BLaER1 treated with 17β-estradiol and CSF1 and Interleukin-3, amounts not matched to agents 10 nM and 100 nM (cell line): Measurements from ENCODE around the gene E2F3.
A peak's percentile ranks its signal among the peaks of the same experiment; 100 is the strongest.

Source experiments
- H3K27ac ChIP-seq, 11 experiments: shearing (Covaris generic); formaldehyde crosslinking; 2 replicates each; pipeline ENCODE4 v1.8.1; 2022
- H3K27me3 ChIP-seq, 11 experiments: shearing (Covaris generic); formaldehyde crosslinking; 2 replicates each; pipeline ENCODE4 v1.8.1; 2022
- H3K36me3 ChIP-seq, 11 experiments: shearing (Covaris generic); formaldehyde crosslinking; 2 replicates each; pipeline ENCODE4 v1.8.1; 2022
- H3K4me1 ChIP-seq, 10 experiments: shearing (Covaris generic); formaldehyde crosslinking; 2 replicates each; pipeline ENCODE4 v1.8.1; 2022
- H3K4me2 ChIP-seq, 11 experiments: shearing (Covaris generic); formaldehyde crosslinking; 2 replicates each; pipeline ENCODE4 v1.8.1; 2022
- H3K4me3 ChIP-seq, 10 experiments: shearing (Covaris generic); formaldehyde crosslinking; 2 replicates each; pipeline ENCODE4 v1.8.1; 2022
- H3K9ac ChIP-seq, 11 experiments: shearing (Covaris generic); formaldehyde crosslinking; 2 replicates each; pipeline ENCODE4 v1.8.1; 2022
- H3K9me3 ChIP-seq, 11 experiments: shearing (Covaris generic); formaldehyde crosslinking; replicated peaks in 1 of 11; 2 replicates each; pipeline ENCODE4 v1.8.1; 2022
- H4K20me1 ChIP-seq, 11 experiments: shearing (Covaris generic); formaldehyde crosslinking; 2 replicates each; pipeline ENCODE4 v1.8.1; 2022
- Cebpa-rat ChIP-seq, 11 experiments: shearing (Covaris generic); IDR thresholded peaks; 2 replicates each; pipeline ENCODE4 v1.8.1; 2022

Gene E2F3

DNA sequence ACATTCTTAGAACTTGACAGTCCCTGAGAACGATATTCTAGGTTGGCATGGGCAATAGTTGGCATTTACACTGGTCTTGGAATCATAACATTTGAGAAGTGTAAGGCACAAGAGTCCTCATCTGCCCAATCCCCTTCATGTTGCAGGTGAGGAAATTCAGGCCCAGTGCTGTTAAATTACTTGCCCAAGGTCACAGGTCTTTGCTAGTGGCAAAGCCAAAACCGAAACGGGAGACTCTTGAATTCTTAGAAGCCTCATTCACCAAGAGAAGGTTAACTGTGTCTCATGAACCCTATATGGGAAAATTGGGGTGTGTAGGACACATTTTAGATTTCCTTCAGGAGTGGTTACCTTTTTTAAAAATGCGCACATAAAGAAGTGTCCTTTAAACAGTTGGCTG lies 7.2 kb downstream of the E2F3 start:
- H3K4me1 ChIP-seq = peaks cover 75 to 90% (median 88%) of the 10 kb centered on the region in 10 experiments
- no peaks in the 10 kb centered on the region for H3K27me3 ChIP-seq
- H3K27ac ChIP-seq = peak overlapping the region in 10 of 11 experiments; percentile 8 to 66 (median 46); a peak in 16 of 22 replicates
- peak overlapping the region in 5 of 11 experiments; percentile 19 to 60 (median 54); a peak in 6 of 22 replicates for H3K9ac ChIP-seq
- peaks cover 21 to 84% (median 75%) of the 10 kb centered on the region in 11 experiments for H3K36me3 ChIP-seq
- H3K9me3 ChIP-seq = no peaks in the 10 kb centered on the region
- peak overlapping the region; percentile 75 to 91 (median 86) for H3K4me2 ChIP-seq
- H3K4me3 ChIP-seq = peak overlapping the region in 2 of 10 experiments; percentile 19 to 37; a peak in 2 of 20 replicates
- peaks cover 92 to 98% (median 93%) of the 10 kb centered on the region in 11 experiments for H4K20me1 ChIP-seq
- no peak for TF ChIP-seq Cebpa-rat (IDR thresholded peaks at IDR 0.05)

DNA sequence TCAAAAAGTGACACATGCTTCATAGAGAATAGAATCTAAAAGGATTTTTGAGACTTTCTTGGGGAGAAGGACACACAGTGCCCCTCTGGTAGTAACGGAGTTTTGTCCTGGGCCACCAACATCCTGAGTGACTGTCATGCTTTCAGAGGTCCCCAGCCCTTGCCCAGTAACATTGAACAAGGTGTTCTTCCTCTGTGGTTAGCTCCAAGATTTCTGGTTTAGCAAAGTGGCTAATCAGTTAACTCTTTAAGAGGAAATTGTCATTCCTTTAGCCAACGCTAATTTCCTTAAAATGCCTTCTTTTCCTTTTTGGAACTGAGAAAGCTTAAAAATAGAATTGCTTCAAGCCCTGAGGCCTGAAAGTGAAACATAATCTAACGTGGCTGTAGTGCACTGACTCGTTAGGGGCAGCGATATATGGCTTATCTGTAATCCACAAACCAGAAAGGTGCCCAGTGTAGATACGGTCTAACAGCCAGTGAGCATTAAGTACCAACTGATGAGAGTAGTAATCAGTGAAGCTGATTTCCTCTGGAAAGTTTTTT lies 7.8 kb downstream of the E2F3 start:
- TF ChIP-seq Cebpa-rat (IDR thresholded peaks at IDR 0.05) = no peak
- peaks cover 77 to 96% (median 92%) of the 10 kb centered on the region in 10 experiments for H3K4me1 ChIP-seq
- H3K9ac ChIP-seq = peak overlapping the region; percentile 19 to 66 (median 54); a peak in 17 of 22 replicates
- peak overlapping the region in 8 of 10 experiments; percentile 2 to 37 (median 18); a peak in 11 of 20 replicates for H3K4me3 ChIP-seq
- peak overlapping the region; percentile 75 to 91 (median 86) for H3K4me2 ChIP-seq
- peaks cover 98 to 100% (median 99%) of the 10 kb centered on the region in 11 experiments for H4K20me1 ChIP-seq
- H3K9me3 ChIP-seq = no peaks in the 10 kb centered on the region
- H3K27me3 ChIP-seq = no peaks in the 10 kb centered on the region
- peaks cover 25 to 91% (median 81%) of the 10 kb centered on the region in 11 experiments for H3K36me3 ChIP-seq
- H3K27ac ChIP-seq = peak overlapping the region in 10 of 11 experiments; percentile 8 to 66 (median 46); a peak in 20 of 22 replicates

DNA sequence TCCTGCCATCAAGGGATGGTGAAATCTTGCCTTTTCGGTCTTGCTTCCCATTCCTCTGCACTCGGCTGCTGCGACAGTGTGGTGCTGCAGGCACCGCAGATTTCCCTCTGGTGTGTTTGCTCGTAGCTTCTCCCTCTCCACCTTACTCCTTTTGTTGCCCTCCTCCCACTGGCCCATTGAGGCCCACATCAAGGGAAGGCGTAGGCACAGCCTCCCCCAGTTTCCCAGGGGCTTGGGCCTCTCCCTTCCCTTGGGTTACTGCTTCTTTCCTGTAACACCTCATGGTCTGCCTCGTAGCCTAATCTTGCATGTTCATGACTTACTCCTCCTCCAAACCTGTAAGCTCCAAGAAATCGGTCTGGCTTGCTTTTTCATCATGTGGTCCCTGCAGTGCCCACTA lies 9.9 kb downstream of the E2F3 start:
- Histone ChIP-seq H3K9ac (peak overlapping the region in 2 of 11 experiments; percentile 33; a peak in 3 of 22 replicates), H3K36me3 (peaks cover 20 to 94% (median 87%) of the 10 kb centered on the region in 11 experiments), H3K9me3 (no peaks in the 10 kb centered on the region), H3K4me2 (peak overlapping the region; percentile 75 to 91 (median 86)), H3K4me3 (no peak overlapping the region), H3K27me3 (no peaks in the 10 kb centered on the region), H3K27ac (peak overlapping the region in 5 of 11 experiments; percentile 10 to 42 (median 31); a peak in 7 of 22 replicates), H4K20me1 (peaks cover 100% of the 10 kb centered on the region in 11 experiments), H3K4me1 (peaks cover 78 to 100% (median 93%) of the 10 kb centered on the region in 10 experiments)
- TF ChIP-seq Cebpa-rat (IDR thresholded peaks at IDR 0.05) = no peak

DNA sequence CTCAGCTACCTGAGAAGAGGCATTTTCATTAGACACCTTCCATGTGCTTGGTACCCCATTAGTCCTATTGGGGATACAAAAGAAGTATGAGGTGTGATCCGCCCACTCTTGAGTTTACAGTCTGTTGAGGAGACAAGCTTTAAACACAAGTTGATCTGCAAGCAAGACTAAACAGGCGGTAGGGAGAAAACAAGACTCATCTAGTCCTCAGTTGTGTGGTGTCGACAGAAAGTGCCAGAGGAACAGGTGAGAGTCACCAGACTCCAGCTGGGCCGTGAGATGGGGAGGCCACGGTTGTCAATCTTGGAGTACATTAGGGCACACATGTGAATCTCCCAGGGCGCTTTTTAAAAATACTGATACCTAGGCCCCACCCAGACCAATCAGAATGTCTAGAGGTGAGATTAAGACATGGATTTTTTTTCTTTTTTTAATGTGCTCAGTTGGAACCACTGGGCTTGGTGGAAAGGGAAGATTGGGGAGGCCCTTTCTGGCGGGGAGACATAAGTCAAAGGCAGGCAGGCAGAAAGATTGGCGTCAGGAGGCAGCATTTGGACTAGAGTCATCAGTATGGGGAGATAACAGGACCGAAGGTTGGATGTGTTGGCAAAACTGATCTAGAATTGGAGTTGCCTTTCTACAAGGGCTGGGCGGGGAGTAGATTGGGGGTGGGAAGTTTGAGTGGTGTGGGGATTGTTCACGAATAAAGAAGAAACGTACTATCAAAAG lies 10.4 kb downstream of the E2F3 start:
- Histone ChIP-seq H3K27ac (peak overlapping the region in 2 of 11 experiments; percentile 31 to 42; a peak in 4 of 22 replicates), H4K20me1 (peaks cover 100% of the 10 kb centered on the region in 11 experiments), H3K4me2 (peak overlapping the region; percentile 75 to 91 (median 86); a peak in 20 of 22 replicates)

DNA sequence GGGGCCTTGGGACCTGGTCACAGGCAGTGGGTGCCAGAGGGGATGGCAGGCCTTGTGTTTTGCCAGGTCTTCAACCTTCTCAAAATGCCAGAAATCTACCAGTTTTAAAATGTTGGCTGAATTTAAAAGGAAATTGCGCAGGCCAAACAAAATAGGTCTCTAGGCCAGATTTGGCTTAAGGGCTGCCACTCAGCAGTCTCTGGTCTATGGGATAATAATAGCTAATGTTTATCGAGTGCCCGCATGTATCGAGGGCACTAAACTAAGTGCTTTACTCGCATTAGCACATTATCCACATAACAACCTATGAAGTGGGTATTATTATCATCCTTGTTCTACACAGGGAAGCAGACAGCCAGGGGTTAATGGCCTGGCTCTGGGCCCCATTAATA lies 11.0 kb downstream of the E2F3 start:
- Histone ChIP-seq H3K9me3 (no peaks in the 10 kb centered on the region; a peak in 1 of 22 replicates), H3K9ac (no peak overlapping the region), H3K27ac (no peak overlapping the region), H3K36me3 (peaks cover 20 to 89% (median 79%) of the 10 kb centered on the region in 11 experiments), H3K27me3 (no peaks in the 10 kb centered on the region), H4K20me1 (peaks cover 100% of the 10 kb centered on the region in 11 experiments), H3K4me2 (peak overlapping the region in 6 of 11 experiments; percentile 5 to 31 (median 16); a peak in 4 of 22 replicates), H3K4me1 (peaks cover 78 to 100% (median 92%) of the 10 kb centered on the region in 10 experiments), H3K4me3 (no peak overlapping the region)
- TF ChIP-seq Cebpa-rat (IDR thresholded peaks at IDR 0.05) = no peak

More for the DNA sequence above, 10.4 kb downstream of the E2F3 start:
- peaks cover 78 to 100% (median 93%) of the 10 kb centered on the region in 10 experiments for H3K4me1 ChIP-seq
- no peak for TF ChIP-seq Cebpa-rat (IDR thresholded peaks at IDR 0.05)
- H3K9me3 ChIP-seq = no peaks in the 10 kb centered on the region; a peak in 1 of 22 replicates
- 0 out of 22 replicates have a peak overlapping the region, but pooled peaks of 1 of the 11 experiments have one; percentile 33 for H3K9ac ChIP-seq
- H3K4me3 ChIP-seq = no peak overlapping the region
- peaks cover 20 to 94% (median 84%) of the 10 kb centered on the region in 11 experiments for H3K36me3 ChIP-seq
- H3K27me3 ChIP-seq = no peaks in the 10 kb centered on the region

DNA sequence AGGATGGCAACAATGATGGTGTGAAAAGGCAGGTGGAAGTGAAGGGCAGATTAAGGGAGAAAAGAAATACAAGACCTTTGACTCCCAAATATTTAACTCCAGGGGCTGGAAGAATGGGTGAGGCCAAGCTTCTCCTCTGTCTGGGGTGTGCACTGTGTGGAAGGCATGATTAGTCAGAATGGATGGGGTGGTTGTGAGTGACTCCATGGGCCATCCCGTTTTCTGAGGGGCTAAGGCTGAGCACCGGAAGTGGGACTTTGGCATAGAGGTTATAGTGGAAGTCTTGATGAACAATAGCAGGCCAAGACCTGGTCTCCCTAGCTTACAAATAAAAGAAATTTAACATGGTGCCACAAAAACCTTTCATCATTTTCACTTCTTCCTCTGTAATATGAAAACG lies 12.1 kb downstream of the E2F3 start:
- no peak for TF ChIP-seq Cebpa-rat (IDR thresholded peaks at IDR 0.05)
- Histone ChIP-seq H3K4me3 (no peak overlapping the region), H3K27me3 (no peaks in the 10 kb centered on the region), H3K9ac (no peak overlapping the region), H3K27ac (no peak overlapping the region), H3K4me1 (peaks cover 77 to 100% (median 91%) of the 10 kb centered on the region in 10 experiments), H3K9me3 (peaks cover 0 to 10% (median 0%) of the 10 kb centered on the region in 11 experiments; a peak in 3 of 22 replicates), H3K4me2 (peak overlapping the region in 6 of 11 experiments; percentile 6 to 31 (median 18); a peak in 12 of 22 replicates), H3K36me3 (peaks cover 20 to 89% (median 78%) of the 10 kb centered on the region in 11 experiments), H4K20me1 (peaks cover 100% of the 10 kb centered on the region in 11 experiments)

DNA sequence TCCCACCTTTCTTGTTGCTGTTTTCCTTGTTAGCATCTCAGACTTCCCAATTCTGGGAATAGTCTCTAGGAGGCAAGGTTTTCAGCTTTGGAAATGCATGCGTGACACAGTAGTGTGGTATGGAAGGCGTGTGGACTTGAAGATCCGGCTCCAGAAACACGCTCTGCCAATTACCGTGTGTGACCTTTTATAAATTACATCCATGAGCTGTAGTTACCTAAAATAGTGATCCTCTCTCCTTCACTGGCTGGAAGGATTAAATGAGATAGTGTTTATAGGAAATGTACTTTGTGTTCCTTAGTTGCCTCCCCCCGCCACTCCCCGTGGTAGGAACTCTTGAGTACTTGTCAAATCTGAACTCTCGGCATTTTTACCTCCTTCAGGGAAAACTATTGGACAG lies 13.0 kb downstream of the E2F3 start:
- peaks cover 20 to 95% (median 85%) of the 10 kb centered on the region in 11 experiments for H3K36me3 ChIP-seq
- peaks cover 0 to 19% (median 4%) of the 10 kb centered on the region in 11 experiments; a peak in 8 of 22 replicates for H3K9me3 ChIP-seq
- no peak for TF ChIP-seq Cebpa-rat (IDR thresholded peaks at IDR 0.05)
- H4K20me1 ChIP-seq = peaks cover 100% of the 10 kb centered on the region in 11 experiments
- H3K4me2 ChIP-seq = peak overlapping the region in 4 of 11 experiments; percentile 22 to 67 (median 32); a peak in 5 of 22 replicates
- peaks cover 68 to 100% (median 84%) of the 10 kb centered on the region in 10 experiments for H3K4me1 ChIP-seq
- no peak overlapping the region for H3K27ac ChIP-seq
- H3K27me3 ChIP-seq = no peaks in the 10 kb centered on the region
- no peak overlapping the region for H3K4me3 ChIP-seq
- H3K9ac ChIP-seq = no peak overlapping the region

DNA sequence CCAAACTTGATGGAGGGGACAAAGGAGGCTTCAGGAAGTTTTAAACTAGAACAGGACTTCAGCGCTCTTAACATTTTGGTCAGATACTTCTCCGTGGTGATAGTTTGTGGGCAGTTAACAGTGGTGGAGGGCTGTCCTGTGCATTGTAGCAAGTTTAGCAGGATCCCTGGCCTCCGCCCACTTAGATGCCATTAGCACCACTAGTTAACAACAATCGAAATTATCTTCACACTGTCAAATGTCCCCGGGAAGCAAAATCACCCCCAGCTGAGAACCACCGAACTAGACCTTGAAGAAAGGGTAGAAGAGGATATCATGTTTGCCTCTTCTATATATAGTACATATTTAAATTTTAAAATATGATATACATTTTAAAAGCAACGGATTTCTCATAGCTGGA lies 13.6 kb downstream of the E2F3 start:
- H3K27me3 ChIP-seq = no peaks in the 10 kb centered on the region
- TF ChIP-seq Cebpa-rat (IDR thresholded peaks at IDR 0.05) = no peak
- peaks cover 0 to 25% (median 7%) of the 10 kb centered on the region in 11 experiments; a peak in 10 of 22 replicates for H3K9me3 ChIP-seq
- H3K4me1 ChIP-seq = peaks cover 63 to 100% (median 78%) of the 10 kb centered on the region in 10 experiments
- no peak overlapping the region for H3K9ac ChIP-seq
- no peak overlapping the region for H3K27ac ChIP-seq
- H3K36me3 ChIP-seq = peaks cover 20 to 98% (median 84%) of the 10 kb centered on the region in 11 experiments
- no peak overlapping the region for H3K4me3 ChIP-seq
- peaks cover 98 to 100% (median 100%) of the 10 kb centered on the region in 11 experiments for H4K20me1 ChIP-seq
- peak overlapping the region in 8 of 11 experiments; percentile 22 to 72 (median 42); a peak in 12 of 22 replicates for H3K4me2 ChIP-seq
